ENCODE data around the gene ADGRG7.

DNA sequence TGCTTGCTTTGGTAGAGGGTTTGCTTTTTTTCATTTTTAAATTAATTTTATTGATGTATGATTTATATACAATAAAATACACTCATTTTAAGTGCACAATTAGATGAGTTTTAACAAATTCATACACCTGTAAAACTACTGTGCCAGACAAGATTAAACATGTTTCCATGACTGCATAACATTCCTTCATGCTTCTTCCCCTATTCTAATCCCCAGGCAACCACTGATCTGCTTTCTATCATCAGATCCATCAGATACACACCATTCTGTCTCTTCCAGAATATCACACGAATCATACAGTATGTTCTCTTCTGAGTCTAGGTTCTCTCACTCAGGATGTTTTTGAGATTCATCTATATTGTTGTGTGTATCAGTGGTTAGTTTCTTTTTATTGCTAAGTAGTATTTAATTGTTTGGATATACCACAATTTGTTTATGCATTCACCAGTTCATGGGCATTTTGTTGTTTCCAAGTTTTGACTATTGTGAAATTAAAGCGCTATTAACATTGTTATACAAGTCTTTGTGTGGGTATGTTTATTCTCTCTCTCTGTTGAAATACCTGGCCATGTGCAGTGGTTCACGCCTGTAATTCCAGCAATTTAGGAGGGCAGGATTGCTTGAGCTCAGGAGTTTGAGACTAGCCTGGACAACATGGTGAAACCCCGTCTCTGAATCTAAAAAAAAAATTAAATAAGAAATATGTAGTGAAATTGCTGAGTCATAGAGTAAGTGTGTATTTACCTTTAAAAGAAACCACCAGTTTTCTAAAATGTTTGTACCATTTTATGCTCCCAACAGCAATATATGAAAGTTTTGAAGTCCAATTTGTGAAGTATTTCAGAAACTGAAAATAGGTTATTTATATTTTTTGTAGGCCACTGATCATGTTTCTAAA is 92.9 kb downstream of the ADGRG7 start:
- no peak for TF ChIP-seq CTCF (optimal IDR thresholded peaks at IDR 0.05 in 1 of 3, IDR thresholded peaks at IDR 0.05 in 1 of 3, conservative IDR thresholded peaks at IDR 0.05 in 1 of 3; ENCODE audit: extremely low read depth in 1 of 3, insufficient read depth in 2 of 3, low read length in 3 of 3)
- no peak for TF ChIP-seq EZH2 (IDR thresholded peaks at IDR 0.05; ENCODE audit: low read length)

Measured in keratinocyte (primary cell).